Fibroblast of the aortic adventitia (primary cell): ENCODE measurements around the gene LIG1. TPM values are rescaled to one million over a fixed set of nuclear protein-coding genes. Genes with fewer than 3 reads are reported as not detected.
A peak's percentile ranks its signal among the peaks of the same experiment; 100 is the strongest.

ENCODE experiments used
- DNase-seq: peaks from one replicate; pipeline ENCODE4 v3.0.0-alpha.2; 2010; ENCODE audit warnings: low read depth
- H3K4me3 ChIP-seq: 2 replicates; pipeline ENCODE4 v1.5.1; 2011; ENCODE audit warnings: low read depth, mild to moderate bottlenecking, control low read depth, low read length, moderate library complexity
- total RNA-seq: library from RNA; depleted of rRNA; stranded (reverse); fragments of >200 nt; gene quantifications from 2 replicates; pipeline ENCODE4 v1.2.3, GENCODE V29; 2012; ENCODE audit warnings: low replicate concordance
- TF ChIP-seq, protein P1 (sequence below): IDR thresholded peaks from 2 replicates; pipeline ENCODE4 v1.5.1; 2011; ENCODE audit warnings: mild to moderate bottlenecking, low read length, control low read depth, inconsistent platforms; ENCODE audit not compliant: insufficient read depth

Gene LIG1
- 9.0 and 27.3 TPM in 2 replicates for total RNA-seq

DNA sequence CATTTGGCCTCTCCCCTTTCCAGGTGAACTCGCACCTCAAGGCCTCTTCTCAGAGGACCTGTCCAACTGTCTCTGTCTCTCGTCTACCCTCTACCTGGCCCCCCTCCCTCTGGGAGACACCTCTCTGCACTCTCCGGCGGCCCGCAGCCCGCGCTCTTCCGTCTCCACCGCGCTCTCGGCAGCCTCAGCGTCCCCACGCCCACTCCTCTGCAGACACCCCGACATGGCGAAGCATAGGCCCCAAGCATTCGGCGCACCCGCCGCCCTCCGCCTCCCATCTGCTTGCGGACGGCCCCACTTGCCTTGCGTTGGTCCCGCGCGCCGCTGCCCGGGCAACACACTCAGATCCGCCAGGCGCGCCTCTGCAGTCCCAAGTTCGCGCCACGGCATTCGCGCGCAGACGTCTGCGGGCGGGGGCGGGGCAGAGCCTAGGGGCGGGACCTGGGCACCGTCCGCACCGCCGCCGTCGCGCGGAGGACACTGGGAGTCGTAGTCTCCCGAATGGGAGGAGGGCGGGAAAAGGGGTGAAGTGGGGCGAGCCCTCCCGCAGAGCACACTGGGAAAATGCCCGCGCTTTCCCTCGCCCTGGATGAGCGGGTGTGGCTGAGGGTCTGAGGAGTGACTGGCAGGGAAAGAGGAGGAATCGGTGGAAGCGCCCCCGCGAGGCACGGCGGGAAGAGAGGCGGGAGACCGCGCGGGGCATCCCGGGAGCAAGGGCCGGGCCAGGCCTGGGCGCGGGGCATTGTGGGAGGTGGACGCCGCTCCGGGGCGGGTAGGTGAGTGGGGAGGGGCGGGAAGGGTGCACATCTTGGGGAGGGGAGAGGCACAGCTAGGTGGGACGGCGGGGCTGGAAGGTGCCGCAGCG lies at the start of gene LIG1, which contains the start of gene ZSWIM9:
Gene LIG1, minus strand, starts transcription at position 406 of the 865 bp plus-strand sequence. CDS start 4,778 bp downstream, outside the sequence.
Gene ZSWIM9, plus strand, starts transcription at position 742 of the 865 bp plus-strand sequence. CDS start 1,123 bp downstream, outside the sequence.
- TF ChIP-seq, protein P1, sequence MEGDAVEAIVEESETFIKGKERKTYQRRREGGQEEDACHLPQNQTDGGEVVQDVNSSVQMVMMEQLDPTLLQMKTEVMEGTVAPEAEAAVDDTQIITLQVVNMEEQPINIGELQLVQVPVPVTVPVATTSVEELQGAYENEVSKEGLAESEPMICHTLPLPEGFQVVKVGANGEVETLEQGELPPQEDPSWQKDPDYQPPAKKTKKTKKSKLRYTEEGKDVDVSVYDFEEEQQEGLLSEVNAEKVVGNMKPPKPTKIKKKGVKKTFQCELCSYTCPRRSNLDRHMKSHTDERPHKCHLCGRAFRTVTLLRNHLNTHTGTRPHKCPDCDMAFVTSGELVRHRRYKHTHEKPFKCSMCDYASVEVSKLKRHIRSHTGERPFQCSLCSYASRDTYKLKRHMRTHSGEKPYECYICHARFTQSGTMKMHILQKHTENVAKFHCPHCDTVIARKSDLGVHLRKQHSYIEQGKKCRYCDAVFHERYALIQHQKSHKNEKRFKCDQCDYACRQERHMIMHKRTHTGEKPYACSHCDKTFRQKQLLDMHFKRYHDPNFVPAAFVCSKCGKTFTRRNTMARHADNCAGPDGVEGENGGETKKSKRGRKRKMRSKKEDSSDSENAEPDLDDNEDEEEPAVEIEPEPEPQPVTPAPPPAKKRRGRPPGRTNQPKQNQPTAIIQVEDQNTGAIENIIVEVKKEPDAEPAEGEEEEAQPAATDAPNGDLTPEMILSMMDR = peak; percentile 4
- H3K4me3 ChIP-seq = peak within 1 kb of the TSS; percentile 95
- peak; percentile 95 for DNase-seq

DNA sequence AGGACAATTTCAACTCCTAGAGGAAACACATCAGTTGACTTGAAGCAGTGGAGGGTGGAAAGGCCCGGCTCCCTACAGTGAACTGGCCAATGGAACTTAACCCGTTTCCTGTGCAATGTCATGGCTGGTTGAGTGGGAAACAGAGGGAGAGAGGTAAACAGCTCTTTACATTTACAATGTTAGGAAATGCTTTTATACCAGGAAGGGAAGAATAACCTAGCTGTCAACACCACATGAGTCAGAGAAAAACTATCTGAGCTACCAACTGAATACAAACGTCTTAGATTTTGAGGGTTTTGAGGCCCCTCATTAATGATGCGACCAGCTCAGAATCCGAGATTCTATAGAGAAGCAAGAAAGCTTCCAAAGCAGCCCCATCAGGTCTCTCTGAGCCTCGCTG lies 48.9 kb upstream of the LIG1 start:
- TF ChIP-seq, protein P1 = no peak
- no peak for DNase-seq
- H3K4me3 ChIP-seq = no peak overlapping the region

DNA sequence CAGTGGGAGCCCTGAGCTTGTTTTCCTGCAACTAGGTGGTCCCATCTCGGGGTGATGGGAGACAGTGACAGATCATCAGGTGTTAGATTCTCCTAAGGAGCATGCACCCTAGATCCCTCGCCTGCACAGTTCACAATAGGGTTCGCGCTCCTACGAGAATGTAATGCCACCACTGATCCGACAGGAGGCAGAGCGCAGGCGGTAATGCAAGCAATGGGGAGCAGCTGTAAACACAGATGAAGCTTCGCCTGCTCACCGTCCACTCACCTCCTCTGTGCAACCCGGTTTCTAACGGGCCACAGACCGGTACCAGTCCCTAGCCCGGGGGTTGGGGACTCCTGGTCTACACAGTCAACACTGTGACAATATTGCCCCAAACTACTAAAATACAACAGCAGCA lies 46.8 kb upstream of the LIG1 start:
- H3K4me3 ChIP-seq = no peak overlapping the region
- TF ChIP-seq, protein P1 = no peak
- no peak for DNase-seq

DNA sequence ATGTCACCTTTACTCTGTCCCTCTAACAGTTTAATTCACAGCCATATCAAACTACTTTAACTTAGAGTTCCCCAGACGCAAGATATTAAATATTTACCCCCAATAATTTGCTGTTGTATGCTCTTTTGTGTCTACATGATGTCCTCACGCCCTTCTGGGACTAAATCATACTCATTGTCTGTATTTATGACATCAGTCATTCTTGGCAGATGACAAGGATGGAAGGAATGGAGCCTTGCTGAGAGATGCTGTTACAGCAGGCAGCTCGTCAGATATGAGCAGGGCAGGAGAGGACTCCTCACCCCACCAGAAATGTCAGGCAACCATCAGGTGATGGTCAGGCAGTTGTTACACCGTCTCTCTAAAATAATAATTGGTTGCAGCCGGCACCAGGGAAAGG lies 43.8 kb upstream of the LIG1 start:
- DNase-seq = no peak
- H3K4me3 ChIP-seq = no peak overlapping the region
- TF ChIP-seq, protein P1 = no peak

DNA sequence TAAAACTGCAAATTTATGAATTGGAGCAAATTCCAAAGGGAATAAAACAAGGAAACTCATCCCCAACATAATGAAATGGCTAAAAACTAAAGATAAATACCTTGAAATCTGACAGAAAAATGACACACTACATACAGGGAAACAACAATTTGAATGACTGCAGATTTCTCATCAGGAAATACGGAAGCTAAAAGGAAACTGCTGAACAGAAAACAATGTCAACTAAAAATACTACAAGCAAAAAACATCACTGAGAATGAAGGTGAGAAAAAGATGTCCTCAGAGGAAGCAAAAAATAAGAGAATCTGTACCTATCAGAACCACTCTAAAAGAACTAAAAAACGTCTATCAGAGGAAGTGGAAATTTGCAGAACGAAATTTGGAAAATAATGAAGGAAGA lies 39.9 kb upstream of the LIG1 start:
- TF ChIP-seq, protein P1 = no peak
- H3K4me3 ChIP-seq = no peak overlapping the region

DNA sequence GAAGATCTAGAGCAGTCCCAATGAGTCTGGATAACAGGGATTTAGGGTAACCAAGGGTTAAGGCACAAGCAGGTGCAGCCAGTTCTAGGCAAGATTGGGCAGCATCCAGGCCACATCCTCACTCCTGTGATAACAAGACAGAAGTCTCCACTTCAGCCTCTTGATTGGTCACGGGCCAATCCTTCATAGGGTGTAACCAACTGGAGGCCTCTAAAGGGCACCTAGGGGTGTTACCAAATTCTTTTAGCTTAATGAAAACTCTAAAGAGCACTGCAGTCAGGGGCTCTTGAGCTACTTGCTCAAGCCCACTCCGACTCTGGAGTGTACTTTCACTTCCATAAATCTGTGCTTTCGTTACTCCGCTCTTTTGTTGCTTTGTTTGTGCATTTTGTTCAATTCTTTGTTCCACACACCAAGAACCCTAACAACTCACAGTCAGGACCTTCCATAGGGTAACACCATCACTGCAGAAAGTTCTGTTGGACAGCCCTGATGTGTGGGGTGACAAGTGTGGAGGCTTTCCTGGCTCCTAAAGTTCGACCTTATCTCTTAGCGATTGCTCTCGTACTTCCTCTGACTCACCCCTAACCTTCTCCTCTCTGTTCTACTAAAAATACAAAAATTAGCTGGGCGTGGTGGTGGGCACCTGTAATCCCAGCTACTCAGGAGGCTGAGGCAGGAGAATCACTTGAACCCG lies 36.4 kb upstream of the LIG1 start:
- TF ChIP-seq, protein P1 = no peak
- no peak overlapping the region for H3K4me3 ChIP-seq
- DNase-seq = no peak

More for the DNA sequence above, 39.9 kb upstream of the LIG1 start:
- DNase-seq = no peak
